HG02678 (cell line): Measurements from ENCODE around the gene CHST3.

Experiments
- ATAC-seq: cut with Tn5 transposase; IDR thresholded peaks from one replicate; pipeline ENCODE4 v1.9.1; 2021; ENCODE audit warnings: mild to moderate bottlenecking, moderate library complexity; ENCODE audit not compliant: unreplicated experiment

The CHST3 gene

GRCh38 chr10:72049969-72050781 lies 86.0 kb downstream of the CHST3 start:
- ATAC-seq: no peak

GRCh38 chr10:72050873-72051272 lies 86.7 kb downstream of the CHST3 start:
- no peak for ATAC-seq

- ATAC-seq: no peak
Measured at GRCh38 chr10:72053690-72054089, 89.5 kb downstream of the CHST3 start.

GRCh38 chr10:72056113-72056512 lies 91.9 kb downstream of the CHST3 start:
- ATAC-seq: no peak

GRCh38 chr10:72056932-72057751 lies 92.9 kb downstream of the CHST3 start:
- no peak for ATAC-seq

- ATAC-seq: no peak
Measured at GRCh38 chr10:72058347-72058898, 94.2 kb downstream of the CHST3 start.

- ATAC-seq: no peak
Measured at GRCh38 chr10:72058989-72059842, 95.0 kb downstream of the CHST3 start.

GRCh38 chr10:72059843-72060822 lies 95.9 kb downstream of the CHST3 start:
- ATAC-seq: no peak

GRCh38 chr10:72061491-72061890 lies 97.3 kb downstream of the CHST3 start:
- ATAC-seq: no peak

GRCh38 chr10:72061930-72062329 lies 97.7 kb downstream of the CHST3 start:
- no peak for ATAC-seq

GRCh38 chr10:72062382-72062781 lies 98.2 kb downstream of the CHST3 start:
- ATAC-seq: no peak
